CD4-positive, CD25-positive, alpha-beta regulatory T cell (primary cell): Measurements from ENCODE around the gene ZBTB5. TPM values are rescaled to one million over a fixed set of nuclear protein-coding genes. Genes with fewer than 3 reads are reported as not detected.

ENCODE experiments used
- ATAC-seq, 2 donors: fragments of 150-1000 bp; cut with Tn5 transposase; one replicate each; pipeline ENCODE4 v1.10.0; 2021; ENCODE audit warnings: low read depth in 2 of 2, moderate number of reproducible peaks in 2 of 2, moderate library complexity in 1 of 2
- DNase-seq, 3 donors: peaks; one replicate each; pipeline versions ENCODE4 v3.0.0 to v3.0.0-alpha.2; 2012 to 2022; ENCODE audit warnings: mixed read lengths in 1 of 3
- H3K27ac ChIP-seq: one replicate; pipeline ENCODE4 v1.7.0; 2013; ENCODE audit warnings: mild to moderate bottlenecking, low read length; ENCODE audit not compliant: insufficient read depth, poor library complexity, severe bottlenecking
- H3K27me3 ChIP-seq: one replicate; pipeline ENCODE4 v1.7.0; 2013; ENCODE audit warnings: low read length; ENCODE audit not compliant: control insufficient read depth, insufficient read depth
- H3K36me3 ChIP-seq: one replicate; pipeline ENCODE4 v1.7.0; 2013; ENCODE audit warnings: mild to moderate bottlenecking, low read length, moderate library complexity; ENCODE audit not compliant: control insufficient read depth, insufficient read depth
- H3K4me1 ChIP-seq: 2 replicates; pipeline ENCODE4 v1.7.0; 2013; ENCODE audit warnings: mild to moderate bottlenecking, low read length; ENCODE audit not compliant: insufficient read depth, control insufficient read depth, poor library complexity, severe bottlenecking
- H3K4me3 ChIP-seq: one replicate; pipeline ENCODE4 v1.7.0; 2013; ENCODE audit warnings: low read depth, mild to moderate bottlenecking, low read length, moderate library complexity
- H3K9me3 ChIP-seq, 2 experiments: 1 replicate in 1 of 2; 2 replicates in 1 of 2; pipeline ENCODE4 v1.7.0; 2013; ENCODE audit warnings: low read length in 2 of 2, mild to moderate bottlenecking in 1 of 2, moderate library complexity in 1 of 2; ENCODE audit not compliant: control insufficient read depth in 2 of 2
- H3K27ac Mint-ChIP-seq, 3 donors: one replicate each; pipeline ENCODE4 v1.8.0; 2020 to 2022; ENCODE audit warnings: mild to moderate bottlenecking in 3 of 3, mixed read lengths in 3 of 3, moderate library complexity in 2 of 3
- H3K27me3 Mint-ChIP-seq: one replicate; pipeline ENCODE4 v1.8.0; 2022; ENCODE audit warnings: mild to moderate bottlenecking, mixed read lengths
- H3K36me3 Mint-ChIP-seq: one replicate; pipeline ENCODE4 v1.8.0; 2020; ENCODE audit warnings: mixed read lengths
- H3K4me1 Mint-ChIP-seq, 4 donors: one replicate each; pipeline ENCODE4 v1.8.0; 2020 to 2022; ENCODE audit warnings: mixed read lengths in 4 of 4, mild to moderate bottlenecking in 1 of 4
- H3K4me3 Mint-ChIP-seq, 4 donors: one replicate each; pipeline ENCODE4 v1.8.0; 2020 to 2022; ENCODE audit warnings: mild to moderate bottlenecking in 4 of 4, mixed read lengths in 4 of 4, moderate library complexity in 3 of 4
- H3K9me3 Mint-ChIP-seq, 7 donors: one replicate each; pipeline ENCODE4 v1.8.0; 2020 to 2022; ENCODE audit warnings: mixed read lengths in 7 of 7, mild to moderate bottlenecking in 3 of 7, moderate library complexity in 2 of 7
- polyA plus RNA-seq, 4 donors: library from polyadenylated mRNA; unstranded; fragments of 300-500 nt; fragmentation: Illumina TruSeq; gene quantifications; one replicate each; pipeline ENCODE4 v1.2.3, GENCODE V29; 2021
- total RNA-seq: library from RNA; stranded (reverse); gene quantifications from one replicate; pipeline ENCODE4 v1.2.3, GENCODE V29; 2022

Gene ZBTB5
- total and polyA plus RNA-seq, 5 donors from 2014 or later: 0.22 to 13.5 (median 1.5) TPM

GRCh38 chr9:37508834-37509206 lies 43.6 kb upstream of the ZBTB5 start:
- H3K27me3 ChIP-seq: no peaks in the 10 kb centered on the region
- Mint-ChIP-seq H3K4me1 (peaks cover 0 to 7% (median 4%) of the 10 kb centered on the region in 4 donors), H3K4me3 (no peak overlapping the region), H3K36me3 (peaks cover 7% of the 10 kb centered on the region), H3K9me3 (no peaks in the 10 kb centered on the region), H3K27ac (peak overlapping the region in 1 of 3 donors; percentile 31), H3K27me3 (no peaks in the 10 kb centered on the region)
- no peak for ATAC-seq
- H3K36me3 ChIP-seq: peaks cover 13% of the 10 kb centered on the region
- H3K4me1 ChIP-seq: no peaks in the 10 kb centered on the region
- no peak overlapping the region for H3K27ac ChIP-seq
- DNase-seq: no peak
- H3K4me3 ChIP-seq: no peak overlapping the region
- H3K9me3 ChIP-seq: no peaks in the 10 kb centered on the region

DNA sequence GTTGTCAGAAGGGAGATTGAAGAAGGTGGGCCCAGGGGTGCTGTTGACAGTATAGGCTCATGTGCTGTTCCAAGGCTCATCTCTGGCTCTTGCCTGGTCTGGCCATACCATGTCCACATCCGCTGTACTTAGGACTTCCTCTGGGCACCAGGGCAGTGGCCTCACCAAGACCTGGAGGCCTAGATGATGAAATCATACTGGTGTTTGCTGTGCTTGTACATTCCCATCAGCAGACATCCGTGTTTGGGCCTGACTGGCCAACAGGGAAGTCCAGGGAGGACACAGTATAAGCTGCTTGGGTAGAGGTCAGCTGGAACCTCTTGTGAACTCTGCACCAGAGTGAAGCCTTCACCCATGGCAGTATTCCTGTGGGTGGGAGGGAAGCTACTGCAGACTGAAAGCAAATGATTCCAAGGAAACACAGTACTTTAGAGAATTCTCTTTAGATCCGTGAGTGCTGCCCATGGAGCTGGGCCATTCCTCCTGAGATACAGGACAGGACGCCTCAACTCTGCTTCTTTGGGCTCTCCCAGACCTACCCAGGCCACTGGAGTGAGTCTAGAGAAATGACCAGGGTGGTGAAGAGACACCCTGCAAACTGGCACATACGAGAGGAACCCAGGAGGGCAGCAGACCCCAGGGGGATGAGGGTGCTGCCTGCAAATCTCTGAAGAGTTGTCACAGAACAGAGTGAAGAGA lies 43.0 kb upstream of the ZBTB5 start:
- H3K9me3 ChIP-seq: no peaks in the 10 kb centered on the region
- H3K27me3 Mint-ChIP-seq: no peaks in the 10 kb centered on the region
- H3K9me3 Mint-ChIP-seq: no peaks in the 10 kb centered on the region
- no peak overlapping the region for H3K4me3 ChIP-seq
- peaks cover 0 to 12% (median 7%) of the 10 kb centered on the region in 4 donors for H3K4me1 Mint-ChIP-seq
- H3K36me3 ChIP-seq: peaks cover 19% of the 10 kb centered on the region
- H3K27ac Mint-ChIP-seq: peak overlapping the region in 2 of 3 donors; percentile 31 to 71
- ATAC-seq: no peak
- peaks cover 12% of the 10 kb centered on the region for H3K36me3 Mint-ChIP-seq
- no peaks in the 10 kb centered on the region for H3K4me1 ChIP-seq
- H3K4me3 Mint-ChIP-seq: no peak overlapping the region
- DNase-seq: no peak
- H3K27ac ChIP-seq: no peak overlapping the region
- no peaks in the 10 kb centered on the region for H3K27me3 ChIP-seq

GRCh38 chr9:37507566-37508134 lies 42.4 kb upstream of the ZBTB5 start:
- H3K9me3 ChIP-seq: no peaks in the 10 kb centered on the region
- peaks cover 19% of the 10 kb centered on the region for H3K36me3 Mint-ChIP-seq
- peaks cover 0 to 13% (median 7%) of the 10 kb centered on the region in 4 donors for H3K4me1 Mint-ChIP-seq
- H3K27ac ChIP-seq: no peak overlapping the region
- DNase-seq (no peak), ATAC-seq (no peak)
- no peaks in the 10 kb centered on the region for H3K9me3 Mint-ChIP-seq
- H3K4me3 ChIP-seq: no peak overlapping the region
- H3K27me3 ChIP-seq: no peaks in the 10 kb centered on the region
- H3K4me1 ChIP-seq: no peaks in the 10 kb centered on the region
- H3K27ac Mint-ChIP-seq: peak overlapping the region in 2 of 3 donors; percentile 5 to 71
- no peaks in the 10 kb centered on the region for H3K27me3 Mint-ChIP-seq
- peaks cover 25% of the 10 kb centered on the region for H3K36me3 ChIP-seq
- no peak overlapping the region for H3K4me3 Mint-ChIP-seq

DNA sequence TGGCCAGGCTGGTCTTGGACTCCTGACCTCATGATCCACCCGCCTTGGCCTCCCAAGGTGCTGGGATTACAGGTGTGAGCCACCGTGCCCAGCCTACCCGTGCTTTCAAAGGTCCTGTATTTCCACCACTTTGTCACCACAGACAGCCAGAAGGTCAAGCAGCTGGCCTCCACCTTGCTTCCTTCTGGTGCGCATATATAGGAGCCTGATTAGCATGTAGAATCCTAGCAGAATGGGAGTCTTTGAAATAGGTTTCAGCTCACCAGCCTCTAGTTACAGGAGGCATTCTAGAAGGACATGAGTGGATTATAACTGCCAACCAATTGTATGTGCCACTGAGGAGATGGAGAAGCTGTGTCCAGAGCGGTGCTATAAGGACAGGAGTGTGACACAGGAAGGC lies 39.4 kb upstream of the ZBTB5 start:
- H3K27ac ChIP-seq: no peak overlapping the region
- H3K27me3 ChIP-seq: no peaks in the 10 kb centered on the region
- Mint-ChIP-seq H3K36me3 (peaks cover 32% of the 10 kb centered on the region), H3K27ac (peak overlapping the region in 1 of 3 donors; percentile 26), H3K4me3 (no peak overlapping the region), H3K4me1 (peaks cover 0 to 13% (median 7%) of the 10 kb centered on the region in 4 donors), H3K9me3 (no peaks in the 10 kb centered on the region), H3K27me3 (no peaks in the 10 kb centered on the region)
- ATAC-seq (no peak), DNase-seq (no peak)
- H3K4me1 ChIP-seq: no peaks in the 10 kb centered on the region
- H3K9me3 ChIP-seq: no peaks in the 10 kb centered on the region
- no peak overlapping the region for H3K4me3 ChIP-seq
- peaks cover 49% of the 10 kb centered on the region for H3K36me3 ChIP-seq

DNA sequence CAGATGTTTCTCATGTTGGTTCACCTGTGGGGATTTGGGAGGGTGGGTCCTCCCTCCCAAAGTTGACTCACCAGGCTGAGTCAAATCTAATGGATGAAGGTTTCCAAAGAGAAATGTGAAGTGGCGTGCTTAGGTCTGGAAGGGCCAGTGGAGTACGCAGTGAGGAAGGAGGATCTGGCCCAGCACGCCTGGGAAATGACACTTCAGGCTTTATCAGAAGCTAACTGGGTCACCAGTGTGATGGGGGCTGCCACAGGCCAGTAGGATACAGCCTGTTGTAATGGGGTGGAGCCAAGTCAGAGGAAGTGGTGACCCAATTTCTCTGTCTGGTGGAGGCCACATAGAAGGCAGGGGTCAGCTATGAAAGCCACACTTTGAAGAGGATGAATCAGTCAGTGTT lies 38.5 kb upstream of the ZBTB5 start:
- no peak overlapping the region for H3K4me3 ChIP-seq
- peaks cover 56% of the 10 kb centered on the region for H3K36me3 ChIP-seq
- H3K9me3 ChIP-seq: no peaks in the 10 kb centered on the region
- Mint-ChIP-seq H3K4me3 (no peak overlapping the region), H3K4me1 (peaks cover 0 to 13% (median 7%) of the 10 kb centered on the region in 4 donors), H3K9me3 (no peaks in the 10 kb centered on the region), H3K27me3 (no peaks in the 10 kb centered on the region), H3K27ac (peak overlapping the region in 2 of 3 donors; percentile 29 to 39), H3K36me3 (peaks cover 35% of the 10 kb centered on the region)
- no peak overlapping the region for H3K27ac ChIP-seq
- ATAC-seq (peak; percentile 43 to 63), DNase-seq (peak in 1 of 3 donors; percentile 21)
- no peaks in the 10 kb centered on the region for H3K27me3 ChIP-seq
- no peaks in the 10 kb centered on the region for H3K4me1 ChIP-seq

- Histone ChIP-seq H3K27ac (no peak overlapping the region), H3K36me3 (peaks cover 71% of the 10 kb centered on the region), H3K9me3 (no peaks in the 10 kb centered on the region), H3K4me1 (no peaks in the 10 kb centered on the region), H3K27me3 (no peaks in the 10 kb centered on the region), H3K4me3 (no peak overlapping the region)
- DNase-seq: no peak
- peaks cover 0 to 13% (median 5%) of the 10 kb centered on the region in 4 donors for H3K4me1 Mint-ChIP-seq
- no peak overlapping the region for H3K4me3 Mint-ChIP-seq
- no peaks in the 10 kb centered on the region for H3K27me3 Mint-ChIP-seq
- no peaks in the 10 kb centered on the region for H3K9me3 Mint-ChIP-seq
- H3K36me3 Mint-ChIP-seq: peaks cover 45% of the 10 kb centered on the region
- H3K27ac Mint-ChIP-seq: peak overlapping the region in 2 of 3 donors; percentile 20 to 54
- no peak for ATAC-seq
These were observed 36.8 kb upstream of the ZBTB5 start for GRCh38 chr9:37501957-37502596.

DNA sequence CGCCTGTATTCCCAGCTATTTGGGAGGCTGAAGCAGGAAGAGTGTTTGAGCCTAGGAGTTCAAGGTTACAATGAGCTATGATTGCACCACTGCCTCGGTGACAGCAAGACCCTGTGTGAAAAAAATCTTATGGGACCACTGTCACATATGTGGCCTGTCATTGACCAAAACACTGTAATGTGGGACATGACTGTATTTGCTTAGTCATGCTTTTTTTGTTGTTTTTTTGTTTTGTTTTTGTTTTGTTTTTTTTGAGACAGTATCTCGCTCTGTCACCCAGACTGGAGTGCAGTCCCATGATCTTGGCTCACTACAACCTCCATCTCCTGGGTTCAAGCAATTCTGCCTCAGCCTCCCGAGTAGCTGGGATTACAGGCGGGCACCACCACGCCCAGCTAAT lies 34.0 kb upstream of the ZBTB5 start:
- peaks cover 60% of the 10 kb centered on the region for H3K36me3 Mint-ChIP-seq
- Histone ChIP-seq H3K4me1 (no peaks in the 10 kb centered on the region), H3K9me3 (no peaks in the 10 kb centered on the region), H3K4me3 (no peak overlapping the region), H3K36me3 (peaks cover 89% of the 10 kb centered on the region), H3K27me3 (no peaks in the 10 kb centered on the region), H3K27ac (no peak overlapping the region)
- no peak for DNase-seq
- H3K27me3 Mint-ChIP-seq: no peaks in the 10 kb centered on the region
- H3K9me3 Mint-ChIP-seq: no peaks in the 10 kb centered on the region
- ATAC-seq: no peak
- no peak overlapping the region for H3K4me3 Mint-ChIP-seq
- H3K27ac Mint-ChIP-seq: no peak overlapping the region
- peaks cover 0 to 10% (median 8%) of the 10 kb centered on the region in 4 donors for H3K4me1 Mint-ChIP-seq
